NB4 (cell line): Measurements from ENCODE around the gene MELK.

ENCODE experiments used
- MAX ChIP-seq: IDR thresholded peaks from 2 replicates; pipeline ENCODE4 v1.6.1; 2011; ENCODE audit warnings: low read depth, low read length
- POLR2A ChIP-seq: IDR thresholded peaks from 2 replicates; pipeline ENCODE4 v1.6.1; 2011; ENCODE audit warnings: mild to moderate bottlenecking; ENCODE audit not compliant: insufficient read length; ENCODE audit errors: extremely low read depth
- TF ChIP-seq, protein P1 (sequence below): IDR thresholded peaks from one replicate; pipeline ENCODE4 v1.5.1; 2012; ENCODE audit warnings: low read depth, low read length

DNA sequence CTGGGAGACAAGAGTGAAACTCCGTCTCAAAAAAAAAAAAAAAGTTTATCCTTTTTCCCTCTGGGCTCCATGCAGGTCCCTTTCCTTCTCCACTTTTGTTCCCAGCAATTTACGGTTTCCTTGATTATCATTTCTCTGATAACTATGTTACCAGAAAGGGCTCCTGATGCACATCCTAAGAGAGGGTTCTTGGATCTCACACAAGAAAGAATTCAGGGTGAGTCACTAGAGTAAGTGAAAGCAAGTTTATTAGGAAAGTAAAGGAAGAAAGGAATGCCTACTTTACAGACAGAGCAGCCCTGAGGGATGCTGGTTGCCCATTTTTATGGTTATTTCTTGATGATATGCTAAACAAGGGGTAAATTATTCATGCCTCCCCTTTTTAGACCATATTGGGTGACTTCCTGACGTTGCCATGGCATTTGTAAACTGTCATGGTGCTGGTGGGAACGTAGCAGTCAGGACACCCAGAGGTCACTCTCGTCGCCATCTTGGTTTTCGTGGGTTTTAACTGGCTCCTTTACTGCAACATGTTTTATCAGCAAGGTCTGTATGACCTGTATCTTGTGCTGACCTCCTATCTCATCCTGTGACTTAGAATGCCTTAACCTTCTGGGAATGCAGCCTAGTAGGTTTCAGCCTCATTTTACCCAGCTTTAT lies 13.5 kb upstream of the MELK start:
- TF ChIP-seq POLR2A (no peak), MAX (no peak)
- TF ChIP-seq, protein P1, sequence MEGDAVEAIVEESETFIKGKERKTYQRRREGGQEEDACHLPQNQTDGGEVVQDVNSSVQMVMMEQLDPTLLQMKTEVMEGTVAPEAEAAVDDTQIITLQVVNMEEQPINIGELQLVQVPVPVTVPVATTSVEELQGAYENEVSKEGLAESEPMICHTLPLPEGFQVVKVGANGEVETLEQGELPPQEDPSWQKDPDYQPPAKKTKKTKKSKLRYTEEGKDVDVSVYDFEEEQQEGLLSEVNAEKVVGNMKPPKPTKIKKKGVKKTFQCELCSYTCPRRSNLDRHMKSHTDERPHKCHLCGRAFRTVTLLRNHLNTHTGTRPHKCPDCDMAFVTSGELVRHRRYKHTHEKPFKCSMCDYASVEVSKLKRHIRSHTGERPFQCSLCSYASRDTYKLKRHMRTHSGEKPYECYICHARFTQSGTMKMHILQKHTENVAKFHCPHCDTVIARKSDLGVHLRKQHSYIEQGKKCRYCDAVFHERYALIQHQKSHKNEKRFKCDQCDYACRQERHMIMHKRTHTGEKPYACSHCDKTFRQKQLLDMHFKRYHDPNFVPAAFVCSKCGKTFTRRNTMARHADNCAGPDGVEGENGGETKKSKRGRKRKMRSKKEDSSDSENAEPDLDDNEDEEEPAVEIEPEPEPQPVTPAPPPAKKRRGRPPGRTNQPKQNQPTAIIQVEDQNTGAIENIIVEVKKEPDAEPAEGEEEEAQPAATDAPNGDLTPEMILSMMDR: no peak
